Measurements from ENCODE around the gene XG.

DNA sequence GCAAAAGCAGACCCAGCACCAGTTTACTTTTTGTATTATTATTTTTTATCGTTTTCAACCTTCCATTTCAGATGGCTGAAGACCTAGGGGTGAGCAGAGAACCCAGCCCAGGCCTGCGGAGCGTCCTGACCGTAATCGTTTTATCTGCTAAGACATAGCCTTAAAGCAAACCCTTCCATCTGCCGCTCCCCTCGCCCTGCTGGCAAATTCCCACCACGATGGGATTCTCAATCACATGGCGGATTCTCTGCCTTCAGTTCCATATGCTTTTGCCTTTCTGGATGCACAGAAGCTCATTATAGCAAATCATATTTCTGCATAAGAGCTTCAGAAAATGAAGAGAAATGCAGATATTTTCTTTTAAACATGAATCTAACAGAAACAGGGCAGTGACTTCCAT lies 18.6 kb upstream of the XG start:
- TF ChIP-seq CTCF (IDR thresholded peaks at IDR 0.05; ENCODE audit: low read depth, low read length) (no peak), EZH2phosphoT487 (IDR thresholded peaks at IDR 0.05; ENCODE audit: low read depth) (no peak)

Measured in OCI-LY3 (cell line).